Suprapubic skin (tissue), 4 donors: ENCODE measurements around the gene KLHL30.

ENCODE experiments used
- POLR2A ChIP-seq, 2 donors: fragments of 450-650 bp; IDR thresholded peaks; one replicate each; pipeline ENCODE4 v1.6.1; 2017; ENCODE audit warnings: antibody characterized with exemption in 2 of 2, mild to moderate bottlenecking in 2 of 2, moderate library complexity in 2 of 2
- POLR2AphosphoS5 ChIP-seq, 3 donors: sonication (generic); formaldehyde crosslinking; IDR thresholded peaks; one replicate each; pipeline ENCODE4 v1.6.1; 2017; ENCODE audit warnings: antibody characterized with exemption in 3 of 3
- TF ChIP-seq, protein P1 (sequence below), 2 donors: fragments of 200-600 bp in 1 of 2; fragments of 450-650 bp in 1 of 2; sonication (generic) in 1 of 2; IDR thresholded peaks; one replicate each; pipeline ENCODE4 v1.5.1; 2016 to 2019; ENCODE audit warnings: antibody characterized with exemption in 2 of 2, mild to moderate bottlenecking in 1 of 2, moderate library complexity in 1 of 2

GRCh38 chr2:238137885-238138284 is 583 bp upstream of the KLHL30 start:
- TF ChIP-seq, protein P1, sequence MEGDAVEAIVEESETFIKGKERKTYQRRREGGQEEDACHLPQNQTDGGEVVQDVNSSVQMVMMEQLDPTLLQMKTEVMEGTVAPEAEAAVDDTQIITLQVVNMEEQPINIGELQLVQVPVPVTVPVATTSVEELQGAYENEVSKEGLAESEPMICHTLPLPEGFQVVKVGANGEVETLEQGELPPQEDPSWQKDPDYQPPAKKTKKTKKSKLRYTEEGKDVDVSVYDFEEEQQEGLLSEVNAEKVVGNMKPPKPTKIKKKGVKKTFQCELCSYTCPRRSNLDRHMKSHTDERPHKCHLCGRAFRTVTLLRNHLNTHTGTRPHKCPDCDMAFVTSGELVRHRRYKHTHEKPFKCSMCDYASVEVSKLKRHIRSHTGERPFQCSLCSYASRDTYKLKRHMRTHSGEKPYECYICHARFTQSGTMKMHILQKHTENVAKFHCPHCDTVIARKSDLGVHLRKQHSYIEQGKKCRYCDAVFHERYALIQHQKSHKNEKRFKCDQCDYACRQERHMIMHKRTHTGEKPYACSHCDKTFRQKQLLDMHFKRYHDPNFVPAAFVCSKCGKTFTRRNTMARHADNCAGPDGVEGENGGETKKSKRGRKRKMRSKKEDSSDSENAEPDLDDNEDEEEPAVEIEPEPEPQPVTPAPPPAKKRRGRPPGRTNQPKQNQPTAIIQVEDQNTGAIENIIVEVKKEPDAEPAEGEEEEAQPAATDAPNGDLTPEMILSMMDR (IDR thresholded peaks at IDR 0.05) = no peak
- TF ChIP-seq POLR2AphosphoS5 (IDR thresholded peaks at IDR 0.05) = no peak
- TF ChIP-seq POLR2A (IDR thresholded peaks at IDR 0.05) = no peak
